ENCODE measurements around the gene FAM53B.
A peak's percentile ranks its signal among the peaks of the same experiment; 100 is the strongest.

The FAM53B gene

GRCh38 chr10:124725791-124726190 lies 18.4 kb downstream of the FAM53B start:
- no peak for DNase-seq

DNA sequence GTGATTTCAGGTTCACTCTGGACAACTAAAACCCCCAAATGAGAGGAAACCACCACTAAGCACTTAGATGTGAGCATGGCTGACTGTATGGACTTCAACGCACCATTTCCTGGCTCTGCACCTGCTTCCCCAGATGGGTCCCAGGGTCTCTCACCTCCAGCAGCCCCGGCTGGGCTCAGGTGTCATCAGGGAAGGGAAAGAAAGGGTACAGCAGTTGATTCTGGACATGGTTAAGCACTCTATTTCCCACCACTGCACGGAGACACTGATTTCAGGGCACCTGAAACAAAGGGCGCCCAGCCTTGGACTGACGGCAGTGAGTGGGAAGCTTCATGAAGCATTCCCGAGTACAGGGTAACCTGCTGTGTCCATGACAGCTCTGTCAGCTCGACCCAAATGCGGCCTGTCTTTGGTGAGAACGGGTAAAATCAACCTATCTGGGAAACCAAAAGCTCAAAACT lies 19.0 kb downstream of the FAM53B start:
- no peak for DNase-seq

DNA sequence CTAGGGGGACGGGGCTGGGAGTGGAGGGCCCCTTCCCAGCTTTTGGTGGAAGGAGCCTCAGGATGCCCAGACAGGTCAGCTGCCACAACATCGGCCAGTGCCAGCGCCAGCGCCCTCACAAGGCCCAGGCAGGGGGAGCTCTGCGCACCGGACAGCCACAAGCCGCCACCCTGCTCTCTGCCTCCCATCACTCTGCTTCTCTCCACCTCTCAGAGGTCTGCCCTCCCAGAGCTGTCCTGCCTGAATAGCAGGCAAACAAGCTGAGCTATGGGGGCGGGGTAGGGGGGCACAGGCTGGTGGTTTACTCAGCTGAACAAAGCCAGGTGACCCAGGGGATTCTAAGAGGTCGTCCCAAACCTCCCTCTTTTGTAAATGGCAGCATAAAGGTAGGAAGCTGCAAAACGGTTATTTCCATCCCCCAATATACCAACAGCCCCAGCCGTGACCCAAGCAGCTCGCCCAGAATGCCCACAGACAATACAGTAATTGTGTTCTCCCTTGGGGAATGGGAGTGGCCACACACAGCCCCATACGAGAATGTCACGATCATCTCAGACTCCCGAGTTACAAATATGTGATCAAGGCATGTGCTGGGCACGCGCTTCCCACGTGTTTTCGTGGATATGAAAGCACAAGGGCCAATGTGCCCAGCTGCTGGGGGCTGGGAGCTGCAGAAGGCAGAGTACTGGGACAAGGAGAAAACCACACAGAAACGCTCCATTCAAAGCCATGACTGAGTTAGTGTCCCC lies 19.7 kb downstream of the FAM53B start:
- no peak for DNase-seq

DNA sequence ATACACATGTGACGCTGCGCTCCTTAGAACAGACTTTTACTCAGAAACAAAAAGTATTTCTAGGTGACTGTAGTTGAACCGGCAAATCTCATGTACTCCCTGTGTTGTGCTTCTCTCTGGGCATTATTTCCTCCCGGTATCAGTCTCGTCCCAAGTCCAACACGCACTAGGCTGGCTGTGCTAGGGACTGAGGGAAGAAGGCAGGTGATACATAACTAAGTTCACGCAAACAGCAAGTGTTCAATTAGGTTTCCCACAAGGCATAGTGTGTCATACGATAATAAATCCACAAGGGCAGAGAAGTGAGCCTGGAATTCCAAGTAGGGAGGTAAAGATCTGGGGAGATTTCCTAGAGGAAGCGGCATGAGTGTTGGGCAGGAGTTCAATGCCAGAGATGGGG lies 20.4 kb downstream of the FAM53B start:
- no peak for DNase-seq

GRCh38 chr10:124722798-124723783 lies 21.1 kb downstream of the FAM53B start:
- peak; percentile 34 for DNase-seq

DNA sequence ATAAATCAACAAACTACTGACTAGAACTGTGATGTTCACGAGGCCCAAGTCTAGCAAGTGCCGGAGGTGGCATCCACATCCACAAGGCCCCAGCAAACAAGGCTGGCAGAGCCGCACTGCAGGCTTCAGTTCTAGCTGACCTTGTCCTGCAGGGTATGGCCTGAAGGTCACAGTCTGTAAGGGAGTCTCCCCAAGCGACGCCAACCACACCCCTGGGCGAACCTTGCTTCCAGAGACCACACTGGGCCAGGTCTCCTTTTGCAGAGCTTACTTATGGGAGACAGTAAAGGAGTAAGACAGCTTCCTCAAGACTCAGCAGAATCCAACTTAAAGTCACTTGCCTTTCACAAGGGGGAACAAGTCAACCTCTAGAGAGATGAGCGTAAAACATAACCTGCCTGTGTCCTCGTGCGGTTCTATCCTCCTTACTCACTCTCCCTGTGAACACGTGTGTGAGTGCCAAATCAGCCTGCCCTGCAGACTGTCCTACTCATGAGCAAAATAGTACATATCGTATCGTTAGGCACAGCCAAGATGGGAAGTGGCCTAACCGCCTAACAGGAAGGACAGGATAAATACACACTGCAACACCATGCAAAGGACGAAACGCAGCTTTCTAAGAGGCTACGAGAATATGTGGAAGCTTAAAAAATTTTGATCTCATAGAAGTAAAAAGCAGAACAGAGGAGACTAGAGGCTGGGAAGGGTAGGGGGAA lies 22.7 kb downstream of the FAM53B start:
- DNase-seq = no peak

DNA sequence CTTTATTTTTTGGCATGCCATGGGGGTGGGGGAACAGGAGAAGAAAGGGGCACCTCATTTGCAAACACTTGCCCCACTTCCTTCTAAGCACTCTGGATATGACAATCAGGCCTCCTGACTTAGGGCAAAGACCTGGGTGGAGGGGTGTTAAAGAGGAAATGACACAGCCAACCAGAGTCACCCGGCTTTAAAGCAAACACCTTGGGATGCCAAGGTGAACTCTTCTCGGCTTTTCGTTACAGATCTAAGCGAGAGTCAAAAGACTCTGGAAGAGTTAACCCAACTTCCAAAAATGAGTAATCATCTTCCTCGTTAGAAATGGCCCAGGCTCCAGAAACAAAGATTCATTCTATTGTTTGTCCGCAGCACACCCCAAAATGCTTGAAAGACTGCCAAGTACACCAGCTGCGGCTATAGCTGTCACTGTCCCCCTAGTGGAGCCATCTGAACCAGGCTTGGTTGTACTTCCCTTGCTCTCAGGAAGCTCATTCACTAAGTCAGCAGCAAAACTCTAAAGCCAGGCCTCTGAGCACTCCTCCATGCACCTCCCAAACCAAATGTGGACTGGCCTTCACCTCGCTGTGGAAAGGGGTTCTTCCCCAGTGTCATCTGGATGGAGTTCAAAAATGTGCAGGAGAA lies 24.8 kb downstream of the FAM53B start:
- DNase-seq = peak; percentile 76

GRCh38 chr10:124717911-124718741 lies 26.1 kb downstream of the FAM53B start:
- peak; percentile 98 for DNase-seq

GRCh38 chr10:124717041-124717757 lies 27.0 kb downstream of the FAM53B start:
- DNase-seq = no peak

DNA sequence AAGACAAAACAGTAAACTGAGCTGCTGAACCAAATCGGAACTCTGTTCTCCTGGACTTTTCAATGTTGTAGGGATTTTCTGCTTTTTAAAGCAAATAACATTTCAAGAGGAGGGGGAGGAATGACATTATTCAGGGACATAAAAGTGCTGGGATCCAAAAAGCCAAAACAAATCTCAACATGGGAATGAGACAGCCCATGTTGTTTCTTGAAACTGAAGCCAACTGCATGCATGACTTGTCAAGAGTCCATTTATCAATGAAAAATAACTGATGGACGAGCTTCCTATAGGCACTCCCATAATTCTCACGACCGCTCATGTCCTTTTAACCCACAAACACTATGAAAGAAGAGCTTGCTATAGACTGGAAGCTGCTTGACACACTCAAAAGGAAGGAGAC lies 27.8 kb downstream of the FAM53B start:
- no peak for DNase-seq

DNA sequence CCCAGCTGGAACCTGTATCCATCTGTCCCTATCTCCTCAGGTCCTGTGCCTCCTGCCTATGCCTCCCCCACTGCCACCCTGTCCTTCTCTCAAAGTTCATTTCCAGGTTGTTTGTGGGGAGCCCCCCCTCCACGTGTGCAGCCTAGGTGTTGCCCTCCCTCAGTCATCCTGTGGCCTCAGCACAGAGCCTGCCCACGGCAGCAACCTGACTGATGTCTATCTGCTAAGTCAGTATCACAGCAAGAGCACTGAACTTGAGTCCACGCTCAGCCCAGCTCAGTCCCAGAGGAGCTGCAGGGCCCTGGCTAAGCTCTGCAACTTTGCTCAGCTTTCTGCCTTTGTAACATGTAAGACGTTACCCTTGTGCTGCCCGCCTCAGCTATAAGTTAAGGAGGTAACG lies 28.7 kb downstream of the FAM53B start:
- DNase-seq = no peak

DNA sequence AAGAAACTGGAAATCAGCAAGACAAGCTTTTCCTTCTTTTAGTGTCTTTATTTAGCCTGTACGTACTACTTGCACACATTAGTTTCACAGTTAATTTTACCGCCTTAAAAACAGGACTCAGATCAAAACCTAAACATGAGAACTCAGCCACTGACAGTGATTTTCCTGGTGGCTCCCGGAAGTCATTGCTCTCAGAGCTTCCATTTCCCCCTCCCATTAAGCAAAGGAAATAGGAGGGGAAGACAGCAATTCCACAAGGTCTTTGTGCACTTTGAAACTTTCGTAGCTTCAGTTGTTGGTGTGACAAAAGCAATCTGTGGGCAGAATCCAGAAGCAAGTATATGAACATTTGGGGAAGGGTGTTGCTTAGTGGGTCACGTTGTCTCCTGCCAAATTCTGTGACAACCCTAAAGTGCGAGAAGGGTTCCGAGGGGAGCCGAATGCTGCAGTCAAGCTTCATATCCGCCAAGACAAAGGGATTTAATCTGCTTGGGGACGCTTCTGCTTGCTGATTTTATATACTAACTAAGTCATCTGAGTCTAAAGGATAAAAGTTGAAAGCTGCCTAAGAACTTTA lies 30.4 kb downstream of the FAM53B start:
- DNase-seq = no peak

DNA sequence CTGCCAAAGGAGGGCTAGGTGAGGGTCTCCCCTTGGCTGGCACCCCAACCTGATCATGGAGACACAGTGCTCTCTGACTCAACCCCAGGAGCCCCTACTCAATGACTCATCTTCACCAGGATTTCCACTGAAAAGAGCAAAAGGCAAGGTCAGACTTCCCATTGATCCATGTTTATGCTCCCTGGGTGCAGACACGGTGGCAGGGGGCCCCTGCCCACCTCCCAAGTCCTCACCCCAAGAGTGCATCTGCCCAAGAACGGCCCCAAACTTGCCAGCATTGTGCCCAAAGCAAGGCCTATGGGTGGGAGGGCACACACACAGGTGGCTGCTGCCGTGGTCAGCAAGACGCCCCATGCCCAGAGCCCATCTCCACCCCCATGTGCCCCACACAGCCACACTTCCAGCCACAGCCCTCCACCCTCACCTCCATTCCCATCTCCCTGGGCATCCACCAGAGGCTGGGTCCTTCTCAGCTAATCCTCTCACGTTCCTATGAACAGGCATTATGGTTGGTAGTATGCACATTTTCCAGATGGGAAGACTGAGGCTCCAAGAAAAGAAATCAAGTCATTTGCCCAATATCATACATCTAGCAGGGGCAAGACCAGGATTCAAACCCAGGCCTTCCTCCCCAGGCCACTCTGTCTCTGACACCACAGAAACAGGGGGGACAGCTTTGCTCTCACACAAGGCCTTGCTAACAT lies 31.3 kb downstream of the FAM53B start:
- DNase-seq = no peak

DNA sequence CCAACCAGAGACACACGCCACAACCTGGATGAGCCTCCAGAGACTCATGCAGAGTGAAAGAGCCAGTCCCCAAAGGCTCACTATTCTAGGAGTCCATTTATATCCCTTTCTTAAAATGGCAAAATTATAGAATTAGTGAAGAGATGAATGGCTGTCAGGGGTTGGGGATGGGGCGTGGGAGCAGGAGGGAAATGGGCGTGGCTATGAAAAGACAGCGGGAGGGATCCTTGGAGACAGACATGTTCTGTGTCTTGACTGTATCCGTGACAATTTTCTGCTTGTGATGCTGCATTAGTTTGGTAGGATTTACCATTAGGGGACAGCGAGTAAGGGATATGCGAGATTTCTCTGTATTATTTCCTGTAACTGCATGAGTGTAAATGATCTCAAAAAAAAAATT lies 33.0 kb downstream of the FAM53B start:
- DNase-seq = no peak

DNA sequence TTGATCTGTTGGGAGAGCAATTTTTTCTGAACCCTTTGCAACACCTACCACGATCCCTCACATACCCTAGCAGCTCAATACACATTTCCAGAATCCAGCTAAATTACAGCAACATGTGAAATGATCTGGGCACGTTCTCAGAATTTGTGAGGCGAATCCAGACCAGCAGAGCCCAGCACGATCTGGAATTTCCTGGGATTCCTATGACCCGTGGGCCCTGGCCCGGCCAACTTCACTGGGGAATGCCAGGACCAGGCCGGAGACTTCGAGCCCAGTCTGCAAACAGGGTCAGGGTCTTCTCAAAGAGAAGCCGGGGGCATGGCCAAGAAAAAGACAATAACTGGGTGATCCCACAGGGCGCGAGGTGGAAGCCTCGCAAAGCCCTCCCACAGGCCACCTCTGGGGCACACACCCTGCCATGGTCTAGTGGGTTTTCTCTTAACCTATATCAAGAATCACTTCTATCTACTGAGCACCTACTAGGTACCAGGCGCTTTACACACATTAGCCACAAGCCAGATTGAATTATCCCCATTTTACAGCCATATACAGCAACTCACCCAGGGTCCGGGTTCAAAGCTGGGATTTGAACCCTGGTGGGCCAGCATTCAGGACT lies 33.8 kb downstream of the FAM53B start:
- no peak for DNase-seq

GRCh38 chr10:124709861-124710260 lies 34.3 kb downstream of the FAM53B start:
- no peak for DNase-seq

- no peak for DNase-seq
Measured at GRCh38 chr10:124708922-124709520, 35.2 kb downstream of the FAM53B start.

- no peak for DNase-seq
Measured at GRCh38 chr10:124708246-124708779, 35.9 kb downstream of the FAM53B start.

- no peak for DNase-seq
Measured at GRCh38 chr10:124707551-124707950, 36.6 kb downstream of the FAM53B start.
